ENCODE data around the gene FOXD3.

The FOXD3 gene

DNA sequence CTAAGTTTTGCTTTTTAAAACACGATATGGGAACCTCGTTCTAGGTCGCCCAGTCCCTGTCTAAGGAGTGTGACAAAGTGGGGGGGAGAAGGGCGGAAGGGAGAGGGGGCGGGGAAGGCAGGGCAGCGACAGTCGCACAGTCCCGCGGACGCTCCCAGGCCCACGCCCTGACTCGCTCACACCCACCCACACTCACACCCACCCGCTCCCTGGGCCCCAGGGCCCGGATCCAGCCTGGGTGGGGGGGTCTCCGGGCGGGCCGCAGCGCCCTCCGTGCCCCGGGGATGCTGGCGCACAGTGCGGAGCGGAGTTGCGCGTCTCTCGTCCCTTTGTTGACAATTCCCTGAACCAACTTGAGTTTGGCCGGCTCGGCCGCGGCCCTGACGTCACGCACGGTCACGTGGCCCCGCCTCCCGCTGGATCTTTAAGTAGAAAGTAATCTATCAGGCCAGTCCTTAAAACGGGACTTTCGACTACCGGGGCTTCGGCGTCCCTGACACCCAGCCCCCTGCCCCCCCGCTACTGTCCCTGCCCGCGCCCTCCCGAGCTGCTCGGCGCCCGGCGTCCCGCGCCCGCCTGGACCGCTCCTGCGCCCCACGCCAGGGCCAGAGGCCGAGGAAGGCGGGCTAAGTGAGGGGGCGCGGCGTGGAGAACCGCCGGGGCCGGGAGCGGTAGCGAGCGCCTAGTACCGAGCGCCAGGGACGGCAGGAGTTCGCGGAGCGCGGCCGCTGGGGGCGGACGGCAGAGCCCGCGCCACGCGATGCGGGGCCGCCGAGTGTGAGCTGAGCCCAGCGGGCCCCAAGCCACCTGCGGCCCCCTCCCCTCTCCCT is at the start of gene FOXD3:
FOXD3 (plus strand) TSS at position 454 of the 830 bp plus-strand sequence. CDS start 492 bp downstream, outside the sequence.
- peak in 1 of 2 experiments; percentile 59 for DNase-seq

DNA sequence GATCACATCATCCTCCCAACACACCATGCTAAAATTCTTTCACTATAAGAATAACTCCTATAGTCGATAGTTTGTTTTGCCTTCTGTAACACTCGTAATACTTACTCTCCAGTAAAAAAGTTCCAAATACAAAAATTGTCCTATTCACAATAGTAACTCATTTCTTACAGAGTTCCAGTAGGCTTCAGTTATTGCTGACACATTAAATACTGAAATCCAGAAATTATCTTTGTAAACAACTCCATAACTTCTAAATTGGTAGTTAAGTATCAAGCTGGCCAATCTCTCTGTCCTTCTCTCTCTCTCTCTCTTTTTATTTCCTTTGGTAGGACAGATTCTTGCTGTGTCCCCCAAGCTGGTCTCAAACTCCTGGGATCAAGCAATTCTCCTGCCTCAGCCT is 49.6 kb upstream of the FOXD3 start:
- DNase-seq, result no peak

DNA sequence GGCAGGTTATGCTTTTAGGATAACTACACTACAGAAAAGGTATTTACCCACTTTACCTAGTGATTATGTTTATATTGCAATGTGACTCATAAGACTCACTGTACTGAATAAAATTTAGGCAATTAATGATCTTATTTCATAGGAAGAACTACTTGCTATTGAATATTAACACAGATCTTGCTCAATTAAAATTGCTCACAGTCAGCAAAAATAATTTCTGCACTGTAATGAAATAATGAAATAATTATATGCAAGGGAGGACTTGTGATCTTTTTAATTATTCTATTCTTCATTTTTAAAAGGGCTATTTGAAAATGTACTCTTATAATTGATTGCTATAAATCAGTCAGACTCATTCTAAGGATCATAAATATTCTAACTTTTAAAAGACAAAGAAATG is 48.0 kb upstream of the FOXD3 start:
- no peak for DNase-seq

DNA sequence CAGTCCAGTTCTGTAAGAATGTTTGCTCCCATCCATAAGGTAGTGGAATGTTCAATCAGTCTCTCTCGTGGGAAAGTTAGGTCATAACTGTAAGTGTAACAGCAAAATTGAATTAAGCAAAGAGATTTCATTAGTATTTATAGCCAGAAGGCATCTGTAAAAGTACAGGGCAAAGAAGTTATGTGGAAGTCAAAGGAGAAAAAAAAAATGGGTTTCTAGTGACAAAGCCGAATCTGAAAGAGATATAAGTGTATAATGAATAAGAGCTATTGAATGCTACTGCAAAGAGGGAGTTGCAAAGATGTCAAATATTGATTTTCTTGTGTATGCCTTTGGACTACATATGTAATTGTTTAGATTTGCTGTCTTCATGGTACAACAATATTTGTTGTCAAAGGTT is 47.4 kb upstream of the FOXD3 start:
- DNase-seq, result no peak

DNA sequence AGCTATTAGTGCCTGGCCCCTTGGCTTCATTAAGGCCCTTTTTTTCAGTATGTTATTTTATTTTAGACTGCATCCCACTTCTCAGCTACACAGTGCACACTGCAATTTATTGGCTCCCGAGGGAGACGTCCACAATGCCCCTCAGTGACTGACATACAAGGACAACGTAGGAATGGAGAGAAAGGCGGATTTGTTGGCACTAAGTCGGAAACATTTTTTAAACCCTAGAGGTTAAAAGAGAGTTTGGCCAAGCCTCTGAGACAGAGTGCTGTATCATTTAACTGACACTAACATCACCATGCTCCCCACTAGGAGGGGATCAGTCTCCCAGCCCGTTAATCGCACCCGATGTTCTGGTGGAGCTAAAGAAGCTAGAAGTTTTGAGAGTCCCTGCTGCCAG is 45.7 kb upstream of the FOXD3 start:
- DNase-seq, result no peak

DNA sequence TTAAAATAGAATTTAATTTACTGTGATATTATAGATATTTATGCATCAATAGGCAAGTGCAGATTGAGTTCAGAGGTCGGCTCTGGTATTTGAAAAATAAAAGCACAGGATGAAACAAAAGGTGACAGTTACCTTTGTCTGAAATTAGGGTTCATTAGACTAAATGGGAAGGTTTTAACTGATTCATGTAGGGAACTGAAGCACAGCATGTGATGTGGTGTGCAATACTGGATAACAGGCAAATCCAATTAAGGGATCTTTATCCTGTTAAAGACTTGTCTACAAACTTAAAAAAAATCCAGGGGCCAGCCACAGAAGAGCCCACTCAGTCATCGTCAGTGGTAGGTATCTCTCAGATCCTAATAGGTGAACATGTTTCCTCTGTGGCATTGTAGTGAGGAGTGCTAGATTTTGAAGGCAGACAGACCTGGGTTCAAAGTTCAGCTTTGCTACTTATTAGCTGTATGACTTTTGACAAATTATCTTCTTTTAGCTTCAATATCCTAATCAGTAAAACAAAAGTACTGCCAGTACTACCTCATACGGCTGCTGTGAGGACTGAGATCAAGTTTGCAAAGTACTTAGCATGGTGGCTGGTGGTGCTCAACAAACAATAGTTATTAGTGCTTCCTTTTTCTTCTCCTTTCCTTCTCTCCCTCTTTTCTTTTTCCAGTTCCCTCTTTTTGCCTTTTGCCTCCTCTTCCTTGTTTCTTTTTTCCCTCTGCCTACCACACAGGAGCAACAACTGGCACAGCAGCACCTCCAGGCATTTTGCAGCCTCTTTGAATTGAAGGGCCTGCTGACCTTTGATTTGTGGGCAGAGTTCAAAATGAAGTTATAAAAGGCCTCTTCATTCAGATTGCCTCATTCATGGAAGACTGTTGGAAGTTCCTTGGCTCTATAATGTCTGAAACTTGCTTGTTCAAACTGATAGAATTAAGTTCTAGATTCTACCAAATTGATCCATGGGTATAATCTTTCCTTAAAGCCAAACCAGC is 44.9 kb upstream of the FOXD3 start:
- DNase-seq, result no peak

DNA sequence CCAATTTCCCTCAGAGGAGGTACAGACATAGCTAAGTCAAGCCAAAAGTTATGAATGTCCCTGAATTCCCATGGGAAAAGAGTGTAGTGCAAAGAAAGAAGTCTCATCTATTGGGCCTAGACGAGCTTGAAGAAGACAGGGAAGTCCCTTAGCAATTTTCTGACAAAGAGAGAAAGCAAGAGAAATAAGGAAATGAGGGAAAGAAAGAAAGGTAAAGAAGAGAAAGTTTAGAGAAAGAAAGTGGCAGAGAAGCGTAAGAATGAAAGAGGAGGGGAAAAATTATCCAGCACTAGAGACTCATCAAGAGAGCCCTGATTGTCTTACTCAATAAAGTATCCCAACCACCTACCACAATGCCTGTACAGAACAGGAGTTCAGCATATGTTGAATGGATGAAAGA is 40.6 kb upstream of the FOXD3 start:
- no peak for DNase-seq

DNA sequence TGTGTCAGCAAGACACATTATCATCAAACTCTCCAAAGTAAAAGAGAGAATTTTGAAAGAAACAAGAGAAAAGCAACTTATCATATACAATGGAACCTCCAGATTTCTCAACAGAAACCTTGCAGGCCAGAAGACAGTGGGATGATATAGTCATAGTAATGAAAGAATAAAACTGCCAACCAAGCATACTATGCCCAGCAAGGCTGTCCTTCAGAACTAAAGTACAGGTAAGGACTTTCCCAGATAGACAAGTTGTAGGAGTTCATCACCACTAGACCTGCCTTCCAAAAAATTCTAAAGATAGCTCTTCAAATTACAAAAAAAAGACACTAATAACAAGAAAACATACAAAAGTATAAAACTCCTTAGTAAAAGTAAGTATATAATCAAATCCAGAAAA is 33.2 kb upstream of the FOXD3 start:
- no peak for DNase-seq

DNA sequence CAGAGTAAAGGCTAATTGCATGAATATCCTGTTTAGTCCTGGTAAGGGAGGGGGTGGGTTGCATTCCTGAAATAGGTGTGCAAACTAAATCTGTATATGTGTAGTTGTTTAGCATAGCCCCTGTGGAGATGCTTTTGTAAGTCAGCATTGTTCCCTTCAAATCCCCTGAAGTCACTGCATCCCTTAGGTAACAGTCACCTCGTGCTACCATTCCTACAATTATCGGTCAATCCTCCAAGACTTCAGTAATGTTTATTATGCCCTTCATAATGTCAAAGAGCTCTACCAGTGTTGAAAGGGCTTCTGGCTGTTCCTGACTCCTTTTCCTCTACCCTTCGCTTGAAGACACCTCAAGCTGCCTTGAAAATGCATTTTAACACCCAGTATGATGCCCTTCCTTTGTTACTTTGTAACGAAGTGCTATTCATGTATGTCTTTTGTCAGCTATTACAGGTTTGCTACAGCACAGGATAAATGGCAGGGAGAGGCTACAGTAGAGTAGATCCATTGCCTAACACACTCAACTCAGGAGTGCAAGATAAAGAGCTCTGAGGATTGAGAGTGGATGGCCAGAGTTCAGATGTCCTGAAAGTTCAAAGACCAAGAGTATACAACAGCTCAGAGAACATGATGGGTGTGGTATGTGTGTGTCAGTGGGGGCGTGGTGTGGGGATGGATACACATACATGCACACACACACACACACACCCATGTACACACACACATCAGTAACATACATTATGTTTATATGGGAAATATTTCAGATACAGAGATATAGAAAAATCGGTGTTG is 27.4 kb upstream of the FOXD3 start:
- DNase-seq, result no peak

DNA sequence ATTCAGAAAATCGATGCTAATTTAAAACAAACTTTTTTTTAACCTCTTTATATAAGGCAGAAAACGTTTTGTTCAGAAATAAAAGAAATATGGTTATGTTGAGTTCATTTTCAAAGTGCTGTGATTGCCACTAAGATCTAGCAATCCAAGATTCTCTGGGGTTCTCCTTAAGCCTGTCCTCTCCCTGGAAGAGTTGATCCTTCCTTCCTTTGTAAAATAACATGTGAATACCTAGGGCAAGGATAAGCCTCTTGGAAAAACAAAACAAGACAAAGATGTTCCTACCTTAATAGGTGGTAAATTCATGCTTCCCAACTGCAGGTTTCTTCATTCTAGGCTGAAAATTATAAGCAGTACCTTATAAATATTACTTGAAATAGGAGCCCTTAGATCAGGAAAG is 18.0 kb upstream of the FOXD3 start:
- DNase-seq, result no peak

DNA sequence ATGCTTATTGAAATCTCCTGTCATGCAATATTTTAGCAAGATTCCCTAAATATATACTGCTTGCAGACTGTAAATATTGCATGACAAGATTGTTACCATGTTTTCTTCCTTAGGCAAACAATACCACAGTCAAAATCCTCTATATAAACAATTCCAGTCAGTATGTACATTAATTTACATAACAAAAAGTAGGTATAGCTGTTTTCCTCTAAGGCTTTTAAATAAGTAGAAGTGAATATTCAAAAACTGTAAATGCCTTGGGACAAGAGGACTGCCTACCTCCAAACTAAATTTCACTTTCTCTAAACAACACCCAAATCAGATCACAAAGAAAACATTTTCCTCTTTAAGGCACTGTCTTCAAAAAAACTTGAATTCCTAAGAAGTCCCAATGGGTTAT is 17.3 kb upstream of the FOXD3 start:
- no peak for DNase-seq

DNA sequence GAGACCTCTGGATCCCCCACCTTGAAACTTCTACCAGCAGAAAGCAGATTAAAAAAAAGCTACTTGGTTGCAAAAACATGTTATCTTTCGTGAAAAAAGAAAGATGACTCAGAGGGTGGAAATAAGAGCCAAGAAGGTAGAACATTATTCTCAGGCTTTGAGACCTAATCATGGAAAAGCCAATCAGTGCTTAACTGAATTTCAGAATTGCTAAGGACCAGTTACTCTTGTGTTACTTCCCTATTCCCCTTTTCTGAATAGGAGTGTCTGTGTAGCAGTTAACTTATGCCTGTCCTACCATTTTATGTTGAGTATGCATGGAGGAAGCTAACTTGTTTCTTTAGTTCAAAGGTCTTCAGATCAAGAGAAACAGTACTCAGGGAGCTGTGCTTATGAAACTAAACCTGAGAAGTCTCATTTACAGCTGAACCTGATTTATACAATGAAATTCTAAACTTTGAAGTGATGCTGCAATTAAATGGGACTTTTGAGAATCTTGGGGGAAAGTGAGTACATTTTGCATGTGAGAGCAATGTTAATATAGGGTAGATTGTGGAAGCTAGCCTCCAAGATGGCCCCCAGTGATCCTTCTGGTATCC is 15.1 kb upstream of the FOXD3 start:
- no peak for DNase-seq

DNA sequence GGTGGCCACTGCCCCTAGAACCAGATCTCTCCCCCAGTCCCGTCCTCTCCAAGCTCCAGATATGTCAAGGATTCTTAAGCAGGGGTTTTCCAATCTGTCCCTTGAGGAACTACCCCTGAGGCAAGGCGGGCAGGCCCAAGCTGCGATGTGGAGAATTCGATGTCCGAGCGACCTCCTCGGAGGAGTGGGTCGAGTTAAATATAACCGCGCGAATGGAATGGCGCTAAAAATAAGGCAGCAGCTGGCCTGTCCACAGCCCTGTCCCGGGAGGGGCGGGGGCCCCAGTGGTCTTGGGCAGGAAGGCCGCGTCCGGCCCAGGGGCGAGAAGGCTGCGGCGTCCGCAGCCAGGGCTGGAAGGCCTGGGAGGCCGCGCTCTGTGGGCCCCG is 5.8 kb upstream of the FOXD3 start:
- DNase-seq, result no peak

DNA sequence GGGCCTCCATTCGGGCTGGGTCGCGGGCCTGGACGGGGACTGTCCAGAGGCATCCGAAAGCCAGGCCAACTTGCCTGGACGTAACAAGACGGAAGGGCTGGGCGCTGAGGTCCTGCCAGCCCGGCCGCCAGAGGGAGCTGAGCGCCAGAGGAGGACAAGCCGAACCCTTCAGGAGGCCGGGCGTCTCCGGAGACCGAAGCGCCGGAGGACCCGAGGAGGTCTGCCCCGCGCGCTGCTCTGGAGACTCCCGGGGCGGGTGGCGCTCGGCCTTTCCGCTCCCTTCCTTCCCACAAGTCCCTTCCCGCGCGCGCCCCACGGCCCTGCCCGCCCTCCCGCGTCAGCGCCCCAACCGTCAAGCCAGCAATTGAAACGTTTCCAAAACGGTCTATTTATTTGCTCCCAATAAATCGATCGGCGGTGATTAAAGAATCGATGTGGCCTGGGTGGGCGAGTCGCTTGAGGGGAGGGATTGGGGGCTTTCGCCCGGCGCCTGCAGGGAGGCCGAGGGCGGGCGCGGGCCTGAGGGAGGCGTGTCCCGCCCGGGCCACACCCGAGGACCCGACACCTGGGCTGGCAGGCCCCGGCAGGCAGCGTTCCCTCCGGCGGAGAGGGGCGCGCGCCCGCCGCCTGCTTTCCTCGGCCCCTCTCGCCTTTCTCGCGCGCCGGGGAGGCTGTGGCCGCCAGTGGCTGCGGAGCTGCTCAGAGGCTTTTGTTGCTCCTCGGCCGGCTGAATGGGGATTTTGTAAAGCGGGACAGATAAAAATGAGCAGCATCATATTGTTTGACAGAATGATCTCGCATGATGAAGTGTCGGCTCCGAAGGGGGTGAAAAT is 5.2 kb upstream of the FOXD3 start:
- peak; percentile 70 to 75 for DNase-seq

DNA sequence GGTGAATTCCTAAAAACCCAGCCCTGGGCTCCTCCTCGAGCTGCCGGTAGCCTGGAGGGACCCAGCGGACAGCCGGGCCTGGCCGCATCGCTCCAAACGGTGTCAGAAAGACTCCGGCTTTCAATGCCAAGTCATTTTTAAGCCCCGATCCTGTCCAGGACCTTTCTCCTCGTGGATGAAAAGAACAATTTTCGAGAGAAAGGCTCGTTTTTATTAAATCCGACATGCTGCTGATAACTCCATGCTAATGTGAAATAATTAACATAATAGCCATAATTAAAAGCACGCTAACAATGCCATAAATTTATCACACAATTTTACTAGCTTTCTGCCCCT is 4.6 kb upstream of the FOXD3 start:
- DNase-seq, result no peak

DNA sequence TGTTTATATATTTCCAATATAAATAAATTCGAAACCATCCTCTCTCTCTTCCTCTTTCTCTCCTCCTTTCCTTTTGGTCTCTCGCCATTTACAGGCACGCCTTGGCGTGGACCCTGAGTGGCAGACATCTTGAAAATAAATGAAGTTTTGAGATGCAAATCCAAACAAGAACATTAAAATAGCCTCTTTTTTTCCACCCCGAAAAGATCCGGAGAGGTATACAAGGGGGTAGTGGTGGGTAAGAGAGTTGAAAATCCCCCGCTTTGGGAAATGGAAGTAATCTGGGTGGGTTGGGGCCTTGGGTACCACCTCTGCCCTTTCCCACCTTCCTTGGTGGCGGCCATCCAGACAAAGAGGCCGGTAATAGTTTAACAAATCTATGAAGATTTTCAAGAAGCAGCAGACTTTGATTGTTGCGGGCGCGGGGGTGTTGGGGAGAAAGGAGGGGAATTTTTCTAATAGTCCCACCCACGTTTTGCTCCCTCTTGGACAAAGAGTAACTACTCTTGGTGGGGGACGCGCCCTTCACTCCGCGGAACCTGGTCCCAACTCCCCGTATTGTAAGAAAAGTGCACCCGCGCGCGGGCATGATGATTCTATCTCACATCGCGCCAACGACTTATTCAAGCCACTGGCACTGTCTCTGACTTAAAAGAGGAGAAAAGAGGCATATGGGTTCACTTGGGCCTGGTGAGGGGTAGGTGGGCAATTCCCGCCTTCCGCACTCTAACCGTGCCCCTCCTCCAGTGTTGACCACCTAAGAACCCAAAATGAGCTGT is 4.0 kb upstream of the FOXD3 start:
- DNase-seq, result no peak

DNA sequence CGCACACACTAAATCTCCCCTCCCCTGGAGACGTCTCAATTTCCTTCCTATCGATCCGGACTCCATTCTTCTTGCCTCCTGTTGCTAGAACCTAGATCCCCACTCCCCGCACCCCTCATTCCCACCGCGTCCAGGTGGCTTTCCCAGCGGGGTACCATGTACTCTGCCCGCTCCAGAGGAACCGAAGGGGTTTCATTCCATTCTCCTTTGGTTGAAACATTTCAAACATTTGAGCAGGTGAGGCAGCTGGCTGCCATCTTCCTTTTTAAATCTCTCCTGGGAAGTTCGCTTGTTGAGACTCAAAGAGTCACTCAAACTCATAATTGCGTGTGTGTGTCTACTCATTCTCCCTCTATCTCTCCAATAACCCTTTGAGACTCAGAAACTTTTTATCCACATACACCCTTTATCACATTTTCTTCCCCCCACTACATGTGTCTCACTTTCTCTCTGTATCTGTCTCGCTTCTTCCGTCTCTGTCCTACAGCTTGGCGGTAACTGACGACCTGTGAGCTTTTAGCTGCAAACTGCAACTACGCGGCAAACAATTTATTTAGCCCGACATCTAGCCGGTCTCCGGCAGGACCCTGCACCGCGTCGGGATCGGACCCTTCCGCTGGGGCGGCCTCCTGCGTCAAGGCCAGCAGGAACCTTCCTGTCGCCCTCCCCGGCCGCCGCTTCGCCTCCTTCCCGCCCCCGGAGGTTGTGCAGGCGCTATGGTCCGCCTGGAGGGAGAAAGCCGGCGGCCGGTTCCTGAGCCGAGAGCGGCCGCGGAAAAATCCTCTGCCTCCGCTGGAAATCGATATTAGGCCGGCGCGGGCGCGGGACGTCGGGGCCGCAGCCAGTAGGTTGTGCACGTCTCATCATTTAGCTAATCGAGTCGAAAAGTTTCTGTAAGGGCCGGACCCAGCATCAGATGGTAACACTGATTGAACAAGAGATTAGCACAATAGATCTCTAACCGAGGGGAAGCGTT is 3.0 kb upstream of the FOXD3 start:
- no peak for DNase-seq

DNA sequence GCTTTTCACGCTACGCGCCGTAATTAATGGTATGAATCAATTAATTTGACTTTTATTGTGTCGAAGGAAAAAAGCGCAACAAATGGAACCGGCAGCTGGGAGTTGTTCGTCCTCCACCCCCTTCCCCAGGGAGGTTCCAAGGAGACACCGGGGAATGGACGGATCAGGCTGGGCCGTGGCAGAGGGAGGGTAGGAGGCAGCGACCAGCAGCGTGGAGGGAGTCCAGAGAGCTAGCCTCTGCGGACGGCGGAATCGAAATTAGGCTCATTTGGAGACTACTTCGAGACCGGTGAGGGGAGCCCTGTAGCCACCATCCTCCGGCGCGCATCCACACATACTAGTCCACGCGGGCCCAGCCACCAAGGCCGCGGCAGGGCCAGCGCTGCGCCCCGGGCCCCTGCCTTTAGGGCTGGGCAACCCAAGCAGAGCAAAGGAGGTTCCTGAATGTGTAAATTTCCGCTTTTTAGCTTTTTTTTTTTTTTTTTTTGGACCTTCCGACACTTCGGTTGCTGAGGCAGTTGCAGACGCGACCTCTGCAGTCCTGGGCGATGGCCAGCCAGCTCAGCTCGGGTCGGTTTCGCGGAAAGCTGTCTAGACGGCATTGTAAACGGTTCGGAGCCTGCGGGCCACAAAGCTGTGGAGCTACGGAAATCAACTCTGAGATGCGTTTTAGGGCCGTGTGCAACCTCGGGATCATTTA is 2.2 kb upstream of the FOXD3 start:
- no peak for DNase-seq

Measured in activated CD4-positive, alpha-beta T cell treated with anti-CD3 and anti-CD28 coated beads, Interleukin-2, amount 50 U/mL, for 48 hours (primary cell).